Measurements from ENCODE around the gene PTPRN2.

The PTPRN2 gene

DNA sequence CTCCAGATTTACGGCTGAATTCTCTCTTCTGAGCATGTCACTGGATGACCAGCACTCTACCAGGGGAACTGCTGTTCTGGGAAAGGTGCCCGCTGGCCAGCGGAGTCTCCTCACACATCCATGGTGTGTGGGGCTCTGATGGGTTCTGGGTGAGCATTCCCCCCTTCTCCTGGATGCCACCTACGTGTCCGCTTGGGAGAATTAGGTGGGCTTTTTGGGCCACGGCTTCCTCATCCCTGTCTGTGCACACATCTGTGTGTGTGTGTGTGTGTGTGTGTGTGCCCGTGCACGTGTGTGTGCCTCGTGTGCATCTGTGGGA lies 1087.8 kb downstream of the PTPRN2 start:
- Mint-ChIP-seq H3K4me3 (no peak overlapping the region), H3K4me1 (peaks cover 62% of the 10 kb centered on the region), H3K27ac (no peak overlapping the region), H3K36me3 (ENCODE audit: low read depth) (no peaks in the 10 kb centered on the region), H3K9me3 (peaks cover 25% of the 10 kb centered on the region), H3K27me3 (ENCODE audit: low read depth, poor library complexity) (peaks cover 8% of the 10 kb centered on the region)
- DNase-seq = no peak
- TF ChIP-seq, protein P1, sequence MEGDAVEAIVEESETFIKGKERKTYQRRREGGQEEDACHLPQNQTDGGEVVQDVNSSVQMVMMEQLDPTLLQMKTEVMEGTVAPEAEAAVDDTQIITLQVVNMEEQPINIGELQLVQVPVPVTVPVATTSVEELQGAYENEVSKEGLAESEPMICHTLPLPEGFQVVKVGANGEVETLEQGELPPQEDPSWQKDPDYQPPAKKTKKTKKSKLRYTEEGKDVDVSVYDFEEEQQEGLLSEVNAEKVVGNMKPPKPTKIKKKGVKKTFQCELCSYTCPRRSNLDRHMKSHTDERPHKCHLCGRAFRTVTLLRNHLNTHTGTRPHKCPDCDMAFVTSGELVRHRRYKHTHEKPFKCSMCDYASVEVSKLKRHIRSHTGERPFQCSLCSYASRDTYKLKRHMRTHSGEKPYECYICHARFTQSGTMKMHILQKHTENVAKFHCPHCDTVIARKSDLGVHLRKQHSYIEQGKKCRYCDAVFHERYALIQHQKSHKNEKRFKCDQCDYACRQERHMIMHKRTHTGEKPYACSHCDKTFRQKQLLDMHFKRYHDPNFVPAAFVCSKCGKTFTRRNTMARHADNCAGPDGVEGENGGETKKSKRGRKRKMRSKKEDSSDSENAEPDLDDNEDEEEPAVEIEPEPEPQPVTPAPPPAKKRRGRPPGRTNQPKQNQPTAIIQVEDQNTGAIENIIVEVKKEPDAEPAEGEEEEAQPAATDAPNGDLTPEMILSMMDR (IDR thresholded peaks at IDR 0.05) = no peak

DNA sequence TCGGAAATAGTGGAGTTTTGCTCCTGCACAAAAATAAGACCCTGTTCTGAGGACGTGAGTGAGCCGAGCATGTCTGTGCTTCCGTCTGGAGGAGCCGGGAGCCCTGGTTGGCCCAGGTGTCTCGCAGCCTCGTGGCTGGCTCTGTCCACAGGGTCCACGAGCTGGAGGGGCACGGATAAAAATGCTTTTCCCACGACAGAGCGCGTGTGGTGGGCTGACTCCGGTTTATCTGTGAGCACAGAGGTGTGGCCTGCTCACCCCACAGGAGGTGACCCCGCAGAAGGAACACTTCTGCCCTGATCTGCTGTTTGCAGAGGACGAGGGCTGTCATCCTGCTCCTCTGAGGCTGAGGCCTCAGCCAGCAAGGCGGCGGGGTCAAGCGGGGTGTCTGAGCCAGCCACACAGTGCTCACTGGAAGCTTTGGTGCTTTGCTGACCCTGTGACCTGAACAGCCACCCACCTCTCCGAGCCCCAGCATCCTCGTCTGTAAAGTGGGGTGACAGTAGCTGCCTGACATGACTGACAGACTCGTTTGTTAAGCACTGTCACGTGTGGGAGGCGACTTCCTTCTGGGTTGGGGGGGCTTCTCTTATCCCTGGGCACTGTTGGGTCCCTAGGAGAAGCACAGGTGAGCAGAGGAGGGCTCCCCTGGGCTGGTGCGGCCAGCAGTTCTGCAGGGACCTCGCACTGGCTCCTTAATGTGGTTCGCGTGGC lies 1088.3 kb downstream of the PTPRN2 start:
- H3K4me3 Mint-ChIP-seq = no peak overlapping the region
- H3K27me3 Mint-ChIP-seq (ENCODE audit: low read depth, poor library complexity) = peaks cover 4% of the 10 kb centered on the region
- H3K36me3 Mint-ChIP-seq (ENCODE audit: low read depth) = no peaks in the 10 kb centered on the region
- peaks cover 20% of the 10 kb centered on the region for H3K9me3 Mint-ChIP-seq
- peaks cover 66% of the 10 kb centered on the region for H3K4me1 Mint-ChIP-seq
- TF ChIP-seq, protein P1 (IDR thresholded peaks at IDR 0.05) = no peak
- H3K27ac Mint-ChIP-seq = no peak overlapping the region
- no peak for DNase-seq

DNA sequence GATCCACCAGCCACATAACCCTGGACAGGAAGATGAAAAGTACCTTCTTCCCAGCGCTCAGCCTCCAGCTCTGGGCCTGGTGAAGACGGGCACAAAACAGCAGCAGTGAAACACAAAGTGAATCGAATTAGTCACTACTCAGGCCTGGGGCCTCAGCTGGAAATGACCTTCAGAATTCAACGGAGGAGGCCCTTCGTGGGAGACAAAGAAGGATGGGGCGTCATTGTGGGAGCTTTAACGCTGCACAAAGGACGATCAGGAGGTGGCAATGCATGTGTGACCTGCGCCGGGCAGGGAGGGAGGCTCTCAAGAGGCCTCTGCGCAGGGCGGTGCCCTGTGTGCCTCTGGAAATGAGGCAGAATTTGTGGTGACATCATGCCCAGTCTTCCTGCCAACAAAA lies 1089.0 kb downstream of the PTPRN2 start:
- no peaks in the 10 kb centered on the region for H3K36me3 Mint-ChIP-seq (ENCODE audit: low read depth)
- DNase-seq = no peak
- TF ChIP-seq, protein P1 (IDR thresholded peaks at IDR 0.05) = no peak
- peaks cover 14% of the 10 kb centered on the region for H3K9me3 Mint-ChIP-seq
- no peak overlapping the region for H3K27ac Mint-ChIP-seq
- peaks cover 71% of the 10 kb centered on the region for H3K4me1 Mint-ChIP-seq
- peaks cover 6% of the 10 kb centered on the region for H3K27me3 Mint-ChIP-seq (ENCODE audit: low read depth, poor library complexity)
- no peak overlapping the region for H3K4me3 Mint-ChIP-seq

DNA sequence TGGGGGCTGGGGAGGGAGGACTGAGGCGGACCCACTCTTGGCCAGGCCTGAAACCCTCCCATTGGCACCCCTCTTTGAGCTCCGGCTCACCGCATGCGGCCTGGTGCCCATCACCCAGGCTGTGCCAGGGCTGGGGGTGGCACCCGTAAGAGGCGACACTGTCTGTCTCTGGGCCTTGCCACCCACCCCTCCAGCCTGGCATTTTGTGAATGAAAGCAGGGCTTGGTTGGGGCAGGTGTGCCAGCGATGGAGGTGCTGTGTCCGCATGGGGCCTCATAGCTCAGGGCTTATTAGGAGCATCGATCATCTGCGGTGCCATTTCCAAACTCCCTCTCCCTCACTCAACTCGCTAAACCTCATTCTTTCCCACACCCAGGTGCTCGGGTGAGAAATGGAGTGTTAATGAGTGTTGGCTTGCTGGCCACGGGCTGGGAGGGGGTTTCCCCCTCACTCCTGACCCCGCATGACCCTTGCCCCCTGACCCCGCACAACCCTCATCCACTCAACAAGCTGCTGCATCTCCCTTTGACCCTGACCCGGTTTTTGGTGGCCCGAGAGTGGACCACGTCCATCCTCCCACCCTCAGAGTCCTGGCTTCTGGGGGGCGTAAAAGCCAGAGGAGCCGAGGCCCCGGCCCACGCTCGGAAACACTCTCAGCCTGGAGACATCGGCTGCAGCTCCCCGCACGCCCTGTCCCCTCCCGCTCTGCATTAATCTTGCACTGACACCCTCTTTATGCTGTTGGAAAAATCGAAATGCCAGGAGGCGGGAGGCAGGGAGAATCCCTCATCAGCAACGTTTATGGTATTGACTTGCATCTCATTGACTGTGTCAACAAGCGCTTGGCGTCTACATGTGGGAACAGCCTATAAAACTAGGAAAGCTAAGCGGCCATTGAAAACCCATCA lies 1089.6 kb downstream of the PTPRN2 start:
- H3K27ac Mint-ChIP-seq = no peak overlapping the region
- H3K36me3 Mint-ChIP-seq (ENCODE audit: low read depth) = no peaks in the 10 kb centered on the region
- TF ChIP-seq, protein P1 (IDR thresholded peaks at IDR 0.05) = no peak
- DNase-seq = no peak
- H3K27me3 Mint-ChIP-seq (ENCODE audit: low read depth, poor library complexity) = peaks cover 12% of the 10 kb centered on the region
- H3K4me3 Mint-ChIP-seq = no peak overlapping the region
- H3K4me1 Mint-ChIP-seq = peaks cover 70% of the 10 kb centered on the region
- peaks cover 7% of the 10 kb centered on the region for H3K9me3 Mint-ChIP-seq

DNA sequence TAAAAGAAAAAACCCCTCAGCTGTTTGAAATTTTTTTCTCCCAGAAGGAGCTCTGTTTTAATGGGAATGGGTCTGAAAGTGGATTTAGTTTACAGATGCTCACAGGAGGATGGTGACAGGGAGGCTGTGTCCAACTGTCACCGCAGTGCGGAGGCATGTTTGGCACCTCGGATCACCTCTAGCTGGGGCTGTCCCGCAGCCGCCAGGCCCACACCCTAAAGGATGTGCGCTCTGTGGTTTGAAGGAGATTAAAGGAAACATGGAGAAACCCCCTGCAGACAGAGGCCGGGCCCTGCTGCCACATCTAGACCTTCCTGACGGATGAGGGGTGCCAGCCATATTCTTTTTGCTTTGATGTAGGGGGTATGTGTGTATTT lies 1090.3 kb downstream of the PTPRN2 start:
- H3K9me3 Mint-ChIP-seq = peaks cover 4% of the 10 kb centered on the region
- TF ChIP-seq, protein P1 (IDR thresholded peaks at IDR 0.05) = no peak
- H3K4me3 Mint-ChIP-seq = no peak overlapping the region
- H3K27ac Mint-ChIP-seq = no peak overlapping the region
- peaks cover 65% of the 10 kb centered on the region for H3K4me1 Mint-ChIP-seq
- peaks cover 19% of the 10 kb centered on the region for H3K27me3 Mint-ChIP-seq (ENCODE audit: low read depth, poor library complexity)
- no peaks in the 10 kb centered on the region for H3K36me3 Mint-ChIP-seq (ENCODE audit: low read depth)
- no peak for DNase-seq

All from nephron progenitor cell (in vitro differentiated cells).